ENCODE data around the gene PNISR. TPM values are rescaled to one million over a fixed set of nuclear protein-coding genes. Genes with fewer than 3 reads are reported as not detected.

The PNISR gene
- polyA plus RNA-seq, 6 donors from 2014 or later = 104 to 138 (median 121) TPM

DNA sequence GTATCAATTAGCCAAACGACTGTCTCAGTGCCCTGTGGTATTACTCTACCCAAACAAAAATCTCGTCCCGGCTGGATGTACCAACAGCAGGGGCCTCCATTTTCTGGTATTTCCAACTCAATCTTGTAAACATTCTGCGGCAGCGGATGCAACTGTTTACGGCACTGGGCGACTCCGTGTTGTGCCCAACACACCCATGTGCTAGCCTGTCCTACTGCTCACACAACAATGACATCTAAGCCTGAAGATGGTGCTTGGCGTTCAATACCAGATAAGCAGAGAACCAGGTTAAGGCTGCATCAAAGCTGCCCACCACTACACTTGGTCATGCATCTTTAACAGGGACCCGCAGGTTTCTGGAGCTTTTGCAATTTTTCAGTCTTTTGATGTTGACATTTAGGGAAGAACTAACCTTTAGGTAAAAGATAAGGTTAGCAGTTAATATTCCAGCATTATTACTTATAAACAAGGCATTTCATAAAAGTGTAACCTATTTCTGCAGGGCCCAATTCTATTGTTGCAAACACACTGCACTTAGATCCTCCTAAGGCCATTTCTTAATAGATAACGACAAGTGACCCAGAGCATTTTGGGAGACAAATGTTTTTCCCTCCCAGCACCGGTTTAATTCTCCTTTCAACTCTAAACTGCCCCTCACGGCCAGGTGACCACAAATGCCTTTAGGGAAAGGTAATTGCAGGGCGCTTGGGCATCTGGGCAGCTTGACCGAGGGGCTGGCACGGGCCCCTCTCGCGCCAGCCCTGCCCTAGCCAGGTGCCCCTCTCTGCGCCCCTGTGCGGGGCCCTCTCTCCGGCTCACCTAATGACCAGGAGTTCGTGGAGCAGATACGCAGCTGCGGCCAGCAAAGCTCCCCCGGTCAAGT lies 76.6 kb downstream of the PNISR start:
- H3K4me1 Mint-ChIP-seq = peaks cover 0 to 6% (median 0%) of the 10 kb centered on the region in 3 donors
- no peak for ATAC-seq (ENCODE audit: low read depth in 2 of 2)

More for the DNA sequence above, 76.6 kb downstream of the PNISR start:
- DNase-seq = no peak
- H3K27ac Mint-ChIP-seq = no peak overlapping the region
- no peaks in the 10 kb centered on the region for H3K9me3 Mint-ChIP-seq
- H3K27me3 Mint-ChIP-seq = peaks cover 59 to 80% (median 64%) of the 10 kb centered on the region in 3 donors
- peak overlapping the region in 4 of 8 donors; percentile 23 to 52 (median 40) for H3K4me3 Mint-ChIP-seq
- H3K36me3 Mint-ChIP-seq = no peaks in the 10 kb centered on the region

Other genes starting within 250 kb of the PNISR start
- not detected for gene FAXC, start 75.6 kb downstream of the PNISR start, polyA plus RNA-seq (ENCODE audit: low read depth in 6 of 6)
- 1 to 10 TPM; 1.6 to 4.1 (median 3.8) TPM for gene COQ3, start 31.1 kb downstream of the PNISR start, polyA plus RNA-seq (ENCODE audit: low read depth in 6 of 6)
- 10 to 100 TPM in 2 of 6 donors, 1 to 10 TPM in 4; 7.3 to 16.1 (median 9.3) TPM for gene USP45, start 90.1 kb upstream of the PNISR start, polyA plus RNA-seq (ENCODE audit: low read depth in 6 of 6)
- gene CCNC, start 143.4 kb upstream of the PNISR start, polyA plus RNA-seq (ENCODE audit: low read depth in 6 of 6) = 10 to 100 TPM; 41.4 to 49.7 (median 44.1) TPM
- gene PRDM13, start 181.5 kb upstream of the PNISR start, polyA plus RNA-seq (ENCODE audit: low read depth in 6 of 6) = not detected